ENCODE results near the gene ZNF318. TPM values are rescaled to one million over a fixed set of nuclear protein-coding genes. Genes with fewer than 3 reads are reported as not detected.
"Not testable (repeated sequence)": the region's sequence is repeated elsewhere in the genome, so short reads cannot be mapped to it uniquely, and the experiment has no call there.

ZNF318 gene
- total and polyA plus RNA-seq, 11 donors = 7.3 to 15.7 (median 13.9) TPM

DNA sequence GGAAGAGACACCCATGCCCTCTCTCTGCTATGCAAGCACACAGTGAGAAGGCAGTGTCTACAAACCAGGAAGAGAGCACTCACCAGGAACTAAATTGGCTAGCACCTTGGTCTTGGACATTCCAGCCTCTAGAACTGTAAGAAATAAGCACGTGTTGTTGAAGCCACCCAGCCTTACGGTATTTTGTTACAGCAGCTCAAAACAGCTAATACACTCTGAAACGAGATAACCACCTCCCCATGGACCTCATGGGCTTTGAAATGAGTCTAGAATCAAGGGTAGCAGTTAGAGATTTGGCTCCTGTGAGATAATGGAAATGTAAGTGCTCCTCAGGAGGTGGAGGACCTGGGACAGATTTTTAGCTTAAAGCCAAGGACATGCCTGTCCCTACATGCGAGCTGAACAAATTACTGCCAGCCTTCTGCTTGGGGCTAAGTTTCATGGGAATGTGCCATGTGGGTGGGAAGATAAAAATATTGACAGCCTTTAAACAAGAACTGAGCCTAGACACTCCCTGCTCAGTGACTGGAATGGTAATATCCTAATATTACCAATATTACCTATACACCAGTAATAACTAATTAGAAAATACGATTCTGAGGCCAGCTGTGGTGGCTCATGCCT lies 3.9 kb upstream of the ZNF318 start:
- TF ChIP-seq, protein P1, sequence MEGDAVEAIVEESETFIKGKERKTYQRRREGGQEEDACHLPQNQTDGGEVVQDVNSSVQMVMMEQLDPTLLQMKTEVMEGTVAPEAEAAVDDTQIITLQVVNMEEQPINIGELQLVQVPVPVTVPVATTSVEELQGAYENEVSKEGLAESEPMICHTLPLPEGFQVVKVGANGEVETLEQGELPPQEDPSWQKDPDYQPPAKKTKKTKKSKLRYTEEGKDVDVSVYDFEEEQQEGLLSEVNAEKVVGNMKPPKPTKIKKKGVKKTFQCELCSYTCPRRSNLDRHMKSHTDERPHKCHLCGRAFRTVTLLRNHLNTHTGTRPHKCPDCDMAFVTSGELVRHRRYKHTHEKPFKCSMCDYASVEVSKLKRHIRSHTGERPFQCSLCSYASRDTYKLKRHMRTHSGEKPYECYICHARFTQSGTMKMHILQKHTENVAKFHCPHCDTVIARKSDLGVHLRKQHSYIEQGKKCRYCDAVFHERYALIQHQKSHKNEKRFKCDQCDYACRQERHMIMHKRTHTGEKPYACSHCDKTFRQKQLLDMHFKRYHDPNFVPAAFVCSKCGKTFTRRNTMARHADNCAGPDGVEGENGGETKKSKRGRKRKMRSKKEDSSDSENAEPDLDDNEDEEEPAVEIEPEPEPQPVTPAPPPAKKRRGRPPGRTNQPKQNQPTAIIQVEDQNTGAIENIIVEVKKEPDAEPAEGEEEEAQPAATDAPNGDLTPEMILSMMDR (IDR thresholded peaks at IDR 0.05) = no peak
- TF ChIP-seq POLR2A (IDR thresholded peaks at IDR 0.05) = no peak
- intact Hi-C loops (cut with DNase I) = loop anchor here in 1 of 10 donors (10.0 kb wide), 1 partner anchor 51 kb away; the partner anchor contains the start of gene ABCC10
- no peaks in the 10 kb centered on the region for H3K36me3 ChIP-seq
- peaks cover 0 to 8% (median 6%) of the 10 kb centered on the region in 12 donors for H3K4me1 ChIP-seq
- ATAC-seq (no peak), DNase-seq (no peak)
- no peak overlapping the region for H3K4me3 ChIP-seq
- 79 to 88% (median 82%) methylated on average over 5 of the region's 5 CpGs for WGBS, 4 donors
- H3K9me3 ChIP-seq = no peaks in the 10 kb centered on the region
- no peak overlapping the region for H3K27ac ChIP-seq
- H3K27me3 ChIP-seq = no peaks in the 10 kb centered on the region

DNA sequence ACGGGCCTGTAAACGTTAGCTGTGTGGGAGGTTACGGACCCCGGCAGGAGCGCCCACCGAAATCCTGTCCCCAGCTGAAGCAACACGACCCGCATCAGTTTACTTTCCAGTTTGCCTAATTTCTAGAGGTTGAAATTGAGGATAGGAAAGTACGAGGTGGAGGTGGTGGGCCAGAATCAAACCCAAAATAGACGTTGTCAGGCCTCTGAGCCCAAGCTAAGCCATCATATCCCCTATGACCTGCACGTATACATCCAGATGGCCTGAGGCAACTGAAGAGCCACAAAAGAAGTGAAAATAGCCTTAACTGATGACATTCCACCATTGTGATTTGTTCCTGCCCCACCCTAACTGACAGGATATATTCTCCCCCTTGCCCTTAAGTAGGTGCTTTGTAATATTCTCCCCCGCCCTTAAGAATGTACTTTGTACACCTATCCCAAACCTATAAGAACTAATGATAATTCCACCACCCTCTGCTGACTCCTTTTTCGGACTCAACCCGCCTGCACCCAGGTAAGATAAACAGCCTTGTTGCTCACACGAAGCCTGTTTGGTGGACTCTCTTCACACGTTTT lies 645 bp upstream of the ZNF318 start:
- H3K4me3 ChIP-seq = peak overlapping the region; percentile 3 to 99 (median 84)
- 41 to 51% (median 45%) methylated on average over 16 of the region's 16 CpGs for WGBS, 4 donors
- H3K4me1 ChIP-seq = peaks cover 0 to 29% (median 19%) of the 10 kb centered on the region in 12 donors
- H3K27me3 ChIP-seq, DNase-seq, ATAC-seq, H3K9me3 ChIP-seq: not testable (repeated sequence)
- peaks cover 0 to 10% (median 4%) of the 10 kb centered on the region in 9 donors for H3K36me3 ChIP-seq
- intact Hi-C loops (cut with DNase I) = loop anchor here in 1 of 10 donors (10.0 kb wide), 1 partner anchor 55 kb away; the partner anchor contains the start of gene ABCC10
- peak overlapping the region in 11 of 12 donors; percentile 76 to 94 (median 89) for H3K27ac ChIP-seq

DNA sequence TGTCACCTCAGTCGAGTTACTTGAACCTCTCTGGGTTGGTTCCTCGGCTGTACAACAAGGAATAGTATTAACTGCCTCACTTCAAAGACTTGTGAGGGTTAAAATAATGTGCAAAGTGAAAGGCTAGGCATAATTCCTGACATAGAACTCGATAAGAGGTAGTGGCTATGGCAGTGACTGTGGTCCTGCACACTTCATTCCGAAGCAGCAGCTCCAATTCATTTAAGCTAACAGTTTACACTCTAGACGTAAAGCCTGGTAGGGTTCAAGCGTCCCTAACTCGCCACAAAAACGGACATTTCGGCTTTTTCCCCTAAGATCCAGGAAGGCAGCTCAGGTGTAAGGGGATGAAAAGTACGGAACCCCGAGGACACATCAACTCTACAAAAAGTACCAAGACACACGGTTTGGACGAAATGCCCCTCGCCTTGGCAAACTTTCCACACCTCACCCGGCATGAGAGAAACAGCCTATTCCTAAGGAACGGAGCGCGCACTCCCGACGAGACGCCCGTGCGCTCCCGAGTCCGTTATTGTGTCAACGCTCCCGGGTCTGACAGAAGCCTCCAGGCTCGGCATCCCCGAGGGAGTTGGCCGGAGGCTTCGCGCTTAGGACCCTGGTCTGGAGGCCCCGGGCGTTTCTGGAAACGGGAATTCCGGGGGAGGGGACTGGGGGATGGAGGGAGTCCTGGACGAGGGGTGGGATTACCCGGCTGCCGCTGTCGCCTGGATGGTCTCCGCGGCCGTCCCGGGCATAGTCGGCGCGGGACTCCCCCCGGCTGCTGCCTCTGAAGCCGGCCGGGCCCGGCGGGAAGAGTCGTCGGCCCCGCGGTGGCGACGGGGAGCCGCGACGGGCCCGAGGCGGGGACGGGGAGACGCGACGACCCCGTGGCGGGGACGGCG lies 937 bp downstream of the ZNF318 start:
- peak in 3 of 4 donors; percentile 6 to 17 (median 12) for ATAC-seq
- DNase-seq = peak; percentile 57 to 79 (median 64)
- 1 to 2% (median 1%) methylated on average over 36 to 71 of the region's 71 CpGs for WGBS, 4 donors
- no peaks in the 10 kb centered on the region for H3K9me3 ChIP-seq
- TF ChIP-seq POLR2A (IDR thresholded peaks at IDR 0.05) = no peak
- TF ChIP-seq, protein P1 (IDR thresholded peaks at IDR 0.05) = no peak
- H3K4me1 ChIP-seq = peaks cover 0 to 29% (median 19%) of the 10 kb centered on the region in 12 donors
- H3K27me3 ChIP-seq = no peaks in the 10 kb centered on the region
- intact Hi-C loops (cut with DNase I) = loop anchor here in 7 of 10 donors (1.0 to 10.0 kb wide), 5 partner anchors 58 to 139 kb away; partner anchors contain the start of gene ABCC10 (in 5 of the 7)
- peaks cover 0 to 26% (median 20%) of the 10 kb centered on the region in 9 donors for H3K36me3 ChIP-seq
- H3K4me3 ChIP-seq = peak overlapping the region; percentile 68 to 99 (median 84)
- H3K27ac ChIP-seq = peak overlapping the region; percentile 19 to 94 (median 88)

DNA sequence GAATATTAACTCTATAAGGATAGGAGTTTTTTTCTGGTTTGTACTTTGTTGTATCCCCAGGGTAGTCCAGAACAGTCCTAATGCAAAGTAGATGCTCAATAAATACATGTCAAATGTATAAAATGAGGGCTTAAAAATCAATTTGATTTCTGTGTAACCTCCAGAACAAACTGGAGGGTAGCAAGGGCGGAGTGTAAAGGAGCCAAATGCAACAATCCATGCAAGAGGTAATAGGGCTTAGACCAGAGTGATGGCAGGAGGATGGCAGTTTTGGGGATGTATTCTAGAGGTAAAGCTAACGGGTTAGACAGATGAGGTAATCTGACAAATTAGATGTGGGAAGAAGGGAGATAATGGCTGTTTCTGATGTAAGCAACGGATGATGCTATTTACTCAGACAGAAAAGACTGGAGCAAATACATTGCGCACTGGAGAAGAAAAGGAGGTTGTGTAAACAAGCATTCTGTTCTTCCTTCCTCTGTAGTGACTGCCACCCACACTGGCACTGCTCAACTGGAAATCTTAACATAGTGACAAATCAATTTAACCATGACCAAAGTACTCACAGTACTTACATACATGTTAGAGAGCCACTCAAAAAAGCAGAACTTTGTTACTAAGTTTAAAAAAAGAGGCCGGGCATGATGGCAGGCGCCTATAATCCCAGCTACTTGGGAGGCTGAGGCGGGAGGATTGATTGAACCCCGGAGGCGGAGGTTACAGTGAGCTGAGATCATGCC lies 2.0 kb downstream of the ZNF318 start:
- DNase-seq (no peak), ATAC-seq (no peak)
- Histone ChIP-seq H3K27me3 (no peaks in the 10 kb centered on the region), H3K36me3 (peaks cover 0 to 37% (median 31%) of the 10 kb centered on the region in 9 donors), H3K27ac (no peak overlapping the region), H3K4me1 (peaks cover 0 to 29% (median 19%) of the 10 kb centered on the region in 12 donors), H3K4me3 (peak overlapping the region in 6 of 12 donors; percentile 71 to 93 (median 82)), H3K9me3 (no peaks in the 10 kb centered on the region)
- intact Hi-C loops (cut with DNase I) = loop anchor here in 6 of 10 donors (5.0 to 10.0 kb wide), 3 partner anchors 60 to 140 kb away; partner anchors contain the start of gene ABCC10 (in 2 of the 6)
- WGBS, 4 donors = 87 to 93% (median 92%) methylated on average over 9 of the region's 9 CpGs
- no peak for TF ChIP-seq POLR2A (IDR thresholded peaks at IDR 0.05)
- TF ChIP-seq, protein P1 (IDR thresholded peaks at IDR 0.05) = no peak

Measured in heart left ventricle (tissue), 16 donors.